GM20000 (cell line): Measurements from ENCODE around the gene RPLP2.

Experiments used
- DNase-seq: peaks from one replicate; pipeline ENCODE4 v3.0.0; 2012; ENCODE audit warnings: low spot score
- CTCF ChIP-seq: IDR thresholded peaks from 2 replicates; pipeline ENCODE4 v1.5.1; 2012; ENCODE audit warnings: mild to moderate bottlenecking, control low read depth; ENCODE audit errors: extremely low read depth, missing control alignments

The RPLP2 gene

GRCh38 chr11:809287-810039, at the start of gene RPLP2:
Gene RPLP2, plus strand, starts transcription at chr11:809967. Its CDS starts 268 bp downstream, at chr11:810235.
- DNase-seq: peak; percentile 99
- no peak for TF ChIP-seq CTCF

- DNase-seq: no peak
- TF ChIP-seq CTCF: no peak
Measured at GRCh38 chr11:760236-760635, 49.5 kb upstream of the RPLP2 start.

GRCh38 chr11:761526-762108, 48.1 kb upstream of the RPLP2 start:
- TF ChIP-seq CTCF: no peak
- no peak for DNase-seq

- DNase-seq: peak; percentile 34
Measured at GRCh38 chr11:762421-763072, 47.2 kb upstream of the RPLP2 start.

GRCh38 chr11:763073-763463, 46.7 kb upstream of the RPLP2 start:
- no peak for DNase-seq
- TF ChIP-seq CTCF: no peak

More at GRCh38 chr11:762421-763072, 47.2 kb upstream of the RPLP2 start:
- TF ChIP-seq CTCF: no peak

DNA sequence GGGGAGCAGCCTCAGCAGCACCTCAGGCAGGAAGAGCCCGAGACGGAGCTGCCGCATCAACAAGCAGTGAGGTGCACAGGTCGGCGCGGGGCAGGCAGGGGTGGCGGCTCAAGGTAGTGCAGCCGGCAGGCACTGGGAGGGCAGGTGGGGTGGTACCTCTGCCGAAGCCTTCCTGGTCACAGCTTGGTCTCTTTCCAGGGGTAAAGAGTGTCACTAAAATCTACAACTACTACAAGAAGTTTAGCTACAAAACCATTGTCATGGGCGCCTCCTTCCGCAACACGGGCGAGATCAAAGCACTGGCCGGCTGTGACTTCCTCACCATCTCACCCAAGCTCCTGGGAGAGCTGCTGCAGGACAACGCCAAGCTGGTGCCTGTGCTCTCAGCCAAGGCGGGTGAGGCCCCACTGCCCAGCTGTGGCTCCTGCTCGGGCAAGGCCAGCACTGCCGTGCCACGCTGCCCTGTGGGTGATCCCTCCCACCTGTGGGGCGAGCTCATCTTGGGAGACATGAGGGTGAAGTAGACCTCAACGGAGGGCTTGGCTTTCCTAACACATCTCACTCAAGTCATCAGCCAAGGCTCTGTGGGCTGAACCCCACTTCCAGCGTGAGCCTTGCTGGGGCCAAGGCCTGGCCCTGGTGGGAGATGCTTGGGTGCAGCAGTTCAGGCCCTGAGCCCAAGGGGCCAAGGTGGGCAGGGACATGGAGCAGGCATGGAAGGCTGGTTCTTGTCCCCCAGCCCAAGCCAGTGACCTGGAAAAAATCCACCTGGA, 46.0 kb upstream of the RPLP2 start:
- no peak for DNase-seq
- no peak for TF ChIP-seq CTCF
